ENCODE results near the gene CCDC171.

CCDC171 gene

DNA sequence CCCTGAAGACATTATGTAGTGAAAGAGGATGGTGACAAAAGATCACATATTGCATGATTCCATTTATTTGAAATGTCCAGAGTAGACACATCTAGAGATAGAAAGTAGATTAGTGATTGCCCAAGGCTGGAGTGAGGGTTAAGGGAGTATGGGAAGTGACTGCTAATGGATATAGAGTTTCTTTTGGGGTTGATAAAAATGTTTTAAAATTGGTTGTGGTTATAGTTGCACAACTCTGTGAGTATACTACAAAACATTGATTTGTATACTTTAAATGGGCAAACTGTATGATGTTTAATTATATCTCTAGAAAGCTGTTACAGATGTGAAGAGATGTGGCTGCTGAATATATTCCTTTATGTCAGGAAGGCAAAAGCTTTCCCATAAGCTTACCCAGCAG, 202.8 kb downstream of the CCDC171 start:
- no peaks in the 10 kb centered on the region for H3K36me3 ChIP-seq (ENCODE audit: control insufficient read depth, insufficient read depth, low read length)
- no peaks in the 10 kb centered on the region for H3K27me3 ChIP-seq (ENCODE audit: insufficient read depth, low read length, poor library complexity)
- H3K4ac ChIP-seq (ENCODE audit: low read depth, low read length) = no peak overlapping the region
- no peak overlapping the region for H3K18ac ChIP-seq (ENCODE audit: low read length)
- H2BK5ac ChIP-seq (ENCODE audit: low read length) = no peak overlapping the region
- H3K56ac ChIP-seq (ENCODE audit: low read length) = no peak overlapping the region
- H2AK5ac ChIP-seq (ENCODE audit: low read length) = no peak overlapping the region
- H2BK15ac ChIP-seq (replicated peaks; ENCODE audit: low read depth) = no peak overlapping the region
- H4K8ac ChIP-seq (ENCODE audit: low read depth, low read length) = no peak overlapping the region
- no peak overlapping the region for H3K4me3 ChIP-seq (ENCODE audit: low read length)
- H3K9ac ChIP-seq (ENCODE audit: low read length) = no peak overlapping the region
- H4K5ac ChIP-seq (ENCODE audit: low read length) = no peak overlapping the region
- DNase-seq = no peak
- no peaks in the 10 kb centered on the region for H3K4me1 ChIP-seq (ENCODE audit: control insufficient read depth, low read depth, low read length)
- no peak overlapping the region for H2BK120ac ChIP-seq (ENCODE audit: low read depth, low read length)
- H3K4me2 ChIP-seq (ENCODE audit: low read length) = no peak overlapping the region
- H3K23ac ChIP-seq (ENCODE audit: low read length) = no peak overlapping the region
- no peaks in the 10 kb centered on the region for H3K79me1 ChIP-seq (ENCODE audit: low read length)
- H3K79me2 ChIP-seq (ENCODE audit: control insufficient read depth, insufficient read depth, low read length) = no peaks in the 10 kb centered on the region
- no peak overlapping the region for H3K27ac ChIP-seq (ENCODE audit: low read depth, low read length)

DNA sequence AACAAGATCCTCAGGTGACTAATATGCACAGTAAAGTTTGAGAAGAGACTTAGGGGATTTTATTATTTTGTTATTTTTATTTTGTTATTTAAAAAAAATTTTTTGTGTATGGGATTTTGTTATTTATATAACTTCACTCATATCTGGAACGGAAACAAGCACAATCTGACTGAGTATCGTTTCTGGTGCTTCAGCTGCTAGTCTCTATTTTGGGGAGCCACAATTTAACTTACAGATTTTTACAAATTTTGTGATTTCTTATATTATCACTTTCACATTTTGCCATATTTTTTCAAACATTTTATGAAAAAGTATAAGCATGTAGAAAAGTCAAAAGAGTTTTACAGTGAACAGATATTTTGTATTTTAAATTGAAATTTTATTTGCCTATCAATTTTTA, 208.7 kb downstream of the CCDC171 start:
- H3K4me3 ChIP-seq (ENCODE audit: low read length) = no peak overlapping the region
- H3K23ac ChIP-seq (ENCODE audit: low read length) = no peak overlapping the region
- H3K79me2 ChIP-seq (ENCODE audit: control insufficient read depth, insufficient read depth, low read length) = no peaks in the 10 kb centered on the region
- no peak overlapping the region for H4K8ac ChIP-seq (ENCODE audit: low read depth, low read length)
- H3K4ac ChIP-seq (ENCODE audit: low read depth, low read length) = no peak overlapping the region
- H3K18ac ChIP-seq (ENCODE audit: low read length) = no peak overlapping the region
- no peak overlapping the region for H3K9ac ChIP-seq (ENCODE audit: low read length)
- H3K27me3 ChIP-seq (ENCODE audit: insufficient read depth, low read length, poor library complexity) = no peaks in the 10 kb centered on the region
- WGBS (ENCODE audit: extremely low coverage, insufficient coverage, low lambda C conversion rate) = no CpG with 5 or more reads among the region's 2 CpGs
- no peak for DNase-seq
- no peaks in the 10 kb centered on the region for H3K79me1 ChIP-seq (ENCODE audit: low read length)
- no peak overlapping the region for H3K4me2 ChIP-seq (ENCODE audit: low read length)
- H2AK5ac ChIP-seq (ENCODE audit: low read length) = no peak overlapping the region
- no peaks in the 10 kb centered on the region for H3K4me1 ChIP-seq (ENCODE audit: control insufficient read depth, low read depth, low read length)
- no peak overlapping the region for H4K5ac ChIP-seq (ENCODE audit: low read length)
- H2BK5ac ChIP-seq (ENCODE audit: low read length) = no peak overlapping the region
- H3K56ac ChIP-seq (ENCODE audit: low read length) = no peak overlapping the region
- H3K36me3 ChIP-seq (ENCODE audit: control insufficient read depth, insufficient read depth, low read length) = no peaks in the 10 kb centered on the region
- H2BK120ac ChIP-seq (ENCODE audit: low read depth, low read length) = no peak overlapping the region
- no peak overlapping the region for H2BK15ac ChIP-seq (replicated peaks; ENCODE audit: low read depth)
- no peak overlapping the region for H3K27ac ChIP-seq (ENCODE audit: low read depth, low read length)

DNA sequence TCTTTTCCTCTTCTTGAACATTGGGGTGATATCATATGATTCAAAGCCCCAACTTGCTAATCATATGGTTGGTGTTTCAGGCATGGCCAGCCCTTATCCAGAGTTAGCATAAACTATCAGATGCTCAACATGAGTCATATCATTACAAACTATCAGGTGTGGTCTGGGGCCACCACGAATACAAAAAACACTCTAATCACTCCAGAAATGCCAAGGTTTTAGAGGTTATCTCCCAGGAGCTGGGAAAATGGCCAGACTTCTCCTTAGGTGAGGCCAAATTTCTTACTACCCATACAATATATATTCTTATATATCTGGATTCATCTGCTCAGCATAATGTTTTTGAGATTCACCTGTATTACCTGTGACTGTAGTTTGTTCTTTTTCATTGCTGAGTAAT, 210.5 kb downstream of the CCDC171 start:
- no peak for DNase-seq
- Histone ChIP-seq H3K4ac (ENCODE audit: low read depth, low read length) (no peak overlapping the region), H3K4me3 (ENCODE audit: low read length) (no peak overlapping the region), H3K18ac (ENCODE audit: low read length) (no peak overlapping the region), H3K4me1 (ENCODE audit: control insufficient read depth, low read depth, low read length) (no peaks in the 10 kb centered on the region), H3K79me1 (ENCODE audit: low read length) (no peaks in the 10 kb centered on the region), H4K8ac (ENCODE audit: low read depth, low read length) (no peak overlapping the region), H3K79me2 (ENCODE audit: control insufficient read depth, insufficient read depth, low read length) (no peaks in the 10 kb centered on the region), H4K5ac (ENCODE audit: low read length) (no peak overlapping the region), H3K56ac (ENCODE audit: low read length) (no peak overlapping the region), H3K27me3 (ENCODE audit: insufficient read depth, low read length, poor library complexity) (no peaks in the 10 kb centered on the region), H2BK5ac (ENCODE audit: low read length) (no peak overlapping the region), H3K4me2 (ENCODE audit: low read length) (no peak overlapping the region), H3K27ac (ENCODE audit: low read depth, low read length) (no peak overlapping the region), H2BK120ac (ENCODE audit: low read depth, low read length) (no peak overlapping the region), H3K9ac (ENCODE audit: low read length) (no peak overlapping the region), H2AK5ac (ENCODE audit: low read length) (no peak overlapping the region), H3K36me3 (ENCODE audit: control insufficient read depth, insufficient read depth, low read length) (no peaks in the 10 kb centered on the region), H2BK15ac (replicated peaks; ENCODE audit: low read depth) (no peak overlapping the region), H3K23ac (ENCODE audit: low read length) (no peak overlapping the region)
- WGBS (ENCODE audit: extremely low coverage, insufficient coverage, low lambda C conversion rate) = no CpG with 5 or more reads among the region's 1 CpG

DNA sequence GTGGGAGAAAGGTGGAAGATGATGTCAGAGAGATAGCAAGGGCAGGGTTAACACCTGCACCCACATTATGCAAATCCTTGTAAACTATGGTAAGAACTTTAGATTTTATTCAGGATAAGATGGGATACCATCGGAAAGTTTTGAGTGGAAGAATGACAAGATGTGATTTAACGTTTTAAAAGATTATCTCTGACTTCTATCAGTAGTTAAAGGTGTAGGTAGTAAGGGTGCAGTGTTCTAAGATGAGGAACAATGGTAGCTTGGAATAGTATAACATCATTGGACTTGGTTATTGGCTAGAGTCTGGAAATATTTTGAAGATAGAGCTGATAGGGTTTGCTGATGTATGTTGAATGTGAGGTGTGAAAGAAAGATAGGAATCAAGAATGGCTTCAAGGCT, 211.3 kb downstream of the CCDC171 start:
- H4K8ac ChIP-seq (ENCODE audit: low read depth, low read length) = no peak overlapping the region
- H3K23ac ChIP-seq (ENCODE audit: low read length) = no peak overlapping the region
- no peak overlapping the region for H4K5ac ChIP-seq (ENCODE audit: low read length)
- H3K79me2 ChIP-seq (ENCODE audit: control insufficient read depth, insufficient read depth, low read length) = no peaks in the 10 kb centered on the region
- H2BK120ac ChIP-seq (ENCODE audit: low read depth, low read length) = no peak overlapping the region
- H3K18ac ChIP-seq (ENCODE audit: low read length) = no peak overlapping the region
- H3K4me2 ChIP-seq (ENCODE audit: low read length) = no peak overlapping the region
- H2BK5ac ChIP-seq (ENCODE audit: low read length) = no peak overlapping the region
- DNase-seq = no peak
- H3K79me1 ChIP-seq (ENCODE audit: low read length) = no peaks in the 10 kb centered on the region
- WGBS (ENCODE audit: extremely low coverage, insufficient coverage, low lambda C conversion rate) = 100% methylated on average over 1 of the region's 2 CpGs
- no peak overlapping the region for H2AK5ac ChIP-seq (ENCODE audit: low read length)
- H3K27me3 ChIP-seq (ENCODE audit: insufficient read depth, low read length, poor library complexity) = no peaks in the 10 kb centered on the region
- H3K4ac ChIP-seq (ENCODE audit: low read depth, low read length) = no peak overlapping the region
- H3K4me3 ChIP-seq (ENCODE audit: low read length) = no peak overlapping the region
- no peak overlapping the region for H3K56ac ChIP-seq (ENCODE audit: low read length)
- no peaks in the 10 kb centered on the region for H3K4me1 ChIP-seq (ENCODE audit: control insufficient read depth, low read depth, low read length)
- no peak overlapping the region for H2BK15ac ChIP-seq (replicated peaks; ENCODE audit: low read depth)
- H3K9ac ChIP-seq (ENCODE audit: low read length) = no peak overlapping the region
- H3K27ac ChIP-seq (ENCODE audit: low read depth, low read length) = no peak overlapping the region
- no peaks in the 10 kb centered on the region for H3K36me3 ChIP-seq (ENCODE audit: control insufficient read depth, insufficient read depth, low read length)

DNA sequence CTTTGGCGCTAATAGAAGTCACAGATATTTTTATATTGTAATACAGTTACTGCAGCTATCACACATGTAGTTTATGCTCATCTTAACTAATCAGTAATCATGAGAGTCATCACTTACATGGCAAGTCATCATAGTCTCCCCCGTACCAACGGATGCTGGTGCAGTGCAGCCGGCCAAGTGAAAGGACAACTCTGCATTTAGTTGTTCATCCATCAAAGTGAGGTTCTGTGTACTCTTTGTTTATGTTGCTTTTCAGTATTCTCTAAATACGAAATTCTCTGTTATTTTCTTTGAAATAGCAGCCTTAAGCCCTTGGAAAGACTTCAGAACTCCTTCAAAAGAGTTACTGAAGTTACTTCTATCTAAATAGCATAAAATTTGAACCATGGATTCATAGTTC, 216.7 kb downstream of the CCDC171 start:
- no CpG with 5 or more reads among the region's 5 CpGs for WGBS (ENCODE audit: extremely low coverage, insufficient coverage, low lambda C conversion rate)
- no peaks in the 10 kb centered on the region for H3K27me3 ChIP-seq (ENCODE audit: insufficient read depth, low read length, poor library complexity)
- DNase-seq = no peak
- H3K4me3 ChIP-seq (ENCODE audit: low read length) = no peak overlapping the region
- H3K23ac ChIP-seq (ENCODE audit: low read length) = no peak overlapping the region
- H2AK5ac ChIP-seq (ENCODE audit: low read length) = no peak overlapping the region
- no peaks in the 10 kb centered on the region for H3K4me1 ChIP-seq (ENCODE audit: control insufficient read depth, low read depth, low read length)
- no peak overlapping the region for H2BK5ac ChIP-seq (ENCODE audit: low read length)
- H3K79me1 ChIP-seq (ENCODE audit: low read length) = no peaks in the 10 kb centered on the region
- H2BK120ac ChIP-seq (ENCODE audit: low read depth, low read length) = no peak overlapping the region
- H3K4ac ChIP-seq (ENCODE audit: low read depth, low read length) = no peak overlapping the region
- H4K8ac ChIP-seq (ENCODE audit: low read depth, low read length) = no peak overlapping the region
- H4K5ac ChIP-seq (ENCODE audit: low read length) = no peak overlapping the region
- no peak overlapping the region for H3K56ac ChIP-seq (ENCODE audit: low read length)
- H3K79me2 ChIP-seq (ENCODE audit: control insufficient read depth, insufficient read depth, low read length) = no peaks in the 10 kb centered on the region
- H3K36me3 ChIP-seq (ENCODE audit: control insufficient read depth, insufficient read depth, low read length) = no peaks in the 10 kb centered on the region
- no peak overlapping the region for H3K27ac ChIP-seq (ENCODE audit: low read depth, low read length)
- H3K9ac ChIP-seq (ENCODE audit: low read length) = no peak overlapping the region
- H3K4me2 ChIP-seq (ENCODE audit: low read length) = no peak overlapping the region
- H2BK15ac ChIP-seq (replicated peaks; ENCODE audit: low read depth) = no peak overlapping the region
- no peak overlapping the region for H3K18ac ChIP-seq (ENCODE audit: low read length)

DNA sequence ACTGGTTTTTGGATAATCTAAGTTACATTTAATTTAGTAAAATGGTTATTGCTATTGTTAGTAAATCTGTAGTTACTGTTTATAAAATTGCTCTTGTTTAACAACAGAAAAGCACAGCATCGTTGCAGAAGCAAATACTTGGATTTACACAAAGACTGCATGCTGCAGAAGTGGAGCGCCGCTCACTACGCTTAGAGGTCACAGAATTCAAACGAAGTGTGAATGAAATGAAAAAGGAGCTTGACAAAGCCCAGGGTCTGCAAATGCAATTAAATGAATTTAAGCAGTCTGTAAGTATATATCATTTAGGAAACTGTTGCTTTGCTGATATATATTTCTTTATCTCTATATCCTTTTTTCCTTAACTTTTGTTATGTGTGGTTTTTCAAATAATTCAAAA, 226.0 kb downstream of the CCDC171 start:
- Histone ChIP-seq H3K27ac (ENCODE audit: low read depth, low read length) (no peak overlapping the region), H3K4me3 (ENCODE audit: low read length) (no peak overlapping the region), H3K4me2 (ENCODE audit: low read length) (no peak overlapping the region), H2BK120ac (ENCODE audit: low read depth, low read length) (no peak overlapping the region), H4K8ac (ENCODE audit: low read depth, low read length) (no peak overlapping the region), H3K4ac (ENCODE audit: low read depth, low read length) (no peak overlapping the region), H2BK15ac (replicated peaks; ENCODE audit: low read depth) (no peak overlapping the region), H3K27me3 (ENCODE audit: insufficient read depth, low read length, poor library complexity) (no peaks in the 10 kb centered on the region), H3K9ac (ENCODE audit: low read length) (no peak overlapping the region), H3K23ac (ENCODE audit: low read length) (no peak overlapping the region), H3K79me2 (ENCODE audit: control insufficient read depth, insufficient read depth, low read length) (no peaks in the 10 kb centered on the region), H3K79me1 (ENCODE audit: low read length) (no peaks in the 10 kb centered on the region), H3K36me3 (ENCODE audit: control insufficient read depth, insufficient read depth, low read length) (no peaks in the 10 kb centered on the region), H3K56ac (ENCODE audit: low read length) (no peak overlapping the region), H3K4me1 (ENCODE audit: control insufficient read depth, low read depth, low read length) (no peaks in the 10 kb centered on the region), H3K18ac (ENCODE audit: low read length) (no peak overlapping the region), H4K5ac (ENCODE audit: low read length) (no peak overlapping the region), H2BK5ac (ENCODE audit: low read length) (no peak overlapping the region), H2AK5ac (ENCODE audit: low read length) (no peak overlapping the region)
- WGBS (ENCODE audit: extremely low coverage, insufficient coverage, low lambda C conversion rate) = no CpG with 5 or more reads among the region's 5 CpGs
- no peak for DNase-seq

All from mesendoderm (in vitro differentiated cells).